GM12801 (cell line): ENCODE data around the gene STK24.

Experiments
- TF ChIP-seq, protein P1 (sequence below): IDR thresholded peaks from one replicate; pipeline ENCODE4 v1.5.1; 2011; ENCODE audit warnings: control low read depth; ENCODE audit not compliant: insufficient read length; ENCODE audit errors: extremely low read depth

Gene STK24

DNA sequence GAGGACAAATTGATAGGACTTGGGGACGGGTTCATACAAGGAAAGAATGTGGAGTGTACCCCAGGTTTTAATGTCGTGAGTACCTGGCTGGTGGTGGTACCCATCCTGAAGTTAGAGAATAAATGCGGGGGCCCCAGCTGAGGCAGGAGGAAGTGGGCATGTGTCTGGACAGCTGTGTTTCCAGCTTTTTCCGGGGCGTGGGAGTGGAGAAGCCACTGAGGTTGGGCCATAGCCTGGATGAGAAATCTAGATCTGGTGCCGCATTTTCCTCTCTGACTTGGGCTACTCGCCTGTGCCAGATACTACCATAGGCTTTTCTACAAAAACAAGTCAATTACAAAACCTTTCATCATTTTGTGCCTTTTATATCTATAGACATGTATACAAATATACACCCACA lies 147.4 kb downstream of the STK24 start:
- TF ChIP-seq, protein P1, sequence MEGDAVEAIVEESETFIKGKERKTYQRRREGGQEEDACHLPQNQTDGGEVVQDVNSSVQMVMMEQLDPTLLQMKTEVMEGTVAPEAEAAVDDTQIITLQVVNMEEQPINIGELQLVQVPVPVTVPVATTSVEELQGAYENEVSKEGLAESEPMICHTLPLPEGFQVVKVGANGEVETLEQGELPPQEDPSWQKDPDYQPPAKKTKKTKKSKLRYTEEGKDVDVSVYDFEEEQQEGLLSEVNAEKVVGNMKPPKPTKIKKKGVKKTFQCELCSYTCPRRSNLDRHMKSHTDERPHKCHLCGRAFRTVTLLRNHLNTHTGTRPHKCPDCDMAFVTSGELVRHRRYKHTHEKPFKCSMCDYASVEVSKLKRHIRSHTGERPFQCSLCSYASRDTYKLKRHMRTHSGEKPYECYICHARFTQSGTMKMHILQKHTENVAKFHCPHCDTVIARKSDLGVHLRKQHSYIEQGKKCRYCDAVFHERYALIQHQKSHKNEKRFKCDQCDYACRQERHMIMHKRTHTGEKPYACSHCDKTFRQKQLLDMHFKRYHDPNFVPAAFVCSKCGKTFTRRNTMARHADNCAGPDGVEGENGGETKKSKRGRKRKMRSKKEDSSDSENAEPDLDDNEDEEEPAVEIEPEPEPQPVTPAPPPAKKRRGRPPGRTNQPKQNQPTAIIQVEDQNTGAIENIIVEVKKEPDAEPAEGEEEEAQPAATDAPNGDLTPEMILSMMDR: no peak

DNA sequence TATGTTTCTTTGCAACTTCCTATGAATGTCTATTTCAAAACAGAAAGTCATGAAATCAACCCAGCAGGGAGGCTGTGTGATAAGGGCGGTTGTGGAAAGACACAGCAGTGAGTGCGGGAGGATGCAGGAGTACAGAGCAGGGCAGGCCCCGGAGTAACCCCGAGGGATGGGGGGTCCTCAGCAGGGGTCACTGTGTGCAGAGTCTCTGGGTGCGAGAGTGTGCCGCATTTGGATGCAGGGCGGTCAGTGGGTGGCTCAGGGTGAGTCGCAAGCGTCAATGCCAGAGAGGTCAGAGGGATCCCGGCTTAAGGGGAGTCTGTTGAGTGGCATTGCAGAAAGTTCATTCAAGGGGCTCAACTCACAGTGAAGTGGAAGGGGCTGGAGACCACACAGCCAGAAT lies 147.8 kb downstream of the STK24 start:
- TF ChIP-seq, protein P1: no peak

DNA sequence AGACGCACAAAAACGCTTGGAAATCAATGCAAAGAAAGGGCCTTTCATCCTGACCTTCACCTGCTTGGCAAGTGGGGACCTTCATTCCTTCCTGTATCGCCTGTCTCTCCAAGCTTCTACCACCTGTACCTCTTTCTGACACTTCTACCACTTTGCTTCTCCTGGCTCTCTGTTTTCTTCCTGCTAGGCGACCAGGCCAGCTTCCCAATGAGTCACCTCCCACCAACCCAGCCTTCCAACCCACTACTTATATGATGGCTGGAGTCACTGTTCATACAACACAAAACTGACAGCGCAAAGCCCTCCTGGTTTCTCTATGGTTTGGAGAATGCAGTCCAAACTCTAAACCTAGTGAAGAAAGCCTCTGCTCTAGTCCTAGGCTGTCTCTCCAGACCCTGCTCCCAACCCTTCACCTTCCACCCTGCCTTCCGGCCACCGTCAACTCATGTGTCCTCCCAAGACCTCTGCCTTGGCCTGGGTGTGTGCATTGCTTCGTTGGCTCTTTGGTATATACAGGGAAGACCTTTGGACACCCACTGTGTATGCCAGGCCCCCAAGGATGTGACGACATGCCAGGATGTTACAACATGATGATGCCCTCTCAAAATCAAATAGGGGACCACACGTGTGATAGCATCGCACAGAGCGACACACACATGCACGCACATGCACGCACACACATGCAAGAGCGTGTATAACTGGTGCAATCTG lies 148.5 kb downstream of the STK24 start:
- TF ChIP-seq, protein P1: no peak

DNA sequence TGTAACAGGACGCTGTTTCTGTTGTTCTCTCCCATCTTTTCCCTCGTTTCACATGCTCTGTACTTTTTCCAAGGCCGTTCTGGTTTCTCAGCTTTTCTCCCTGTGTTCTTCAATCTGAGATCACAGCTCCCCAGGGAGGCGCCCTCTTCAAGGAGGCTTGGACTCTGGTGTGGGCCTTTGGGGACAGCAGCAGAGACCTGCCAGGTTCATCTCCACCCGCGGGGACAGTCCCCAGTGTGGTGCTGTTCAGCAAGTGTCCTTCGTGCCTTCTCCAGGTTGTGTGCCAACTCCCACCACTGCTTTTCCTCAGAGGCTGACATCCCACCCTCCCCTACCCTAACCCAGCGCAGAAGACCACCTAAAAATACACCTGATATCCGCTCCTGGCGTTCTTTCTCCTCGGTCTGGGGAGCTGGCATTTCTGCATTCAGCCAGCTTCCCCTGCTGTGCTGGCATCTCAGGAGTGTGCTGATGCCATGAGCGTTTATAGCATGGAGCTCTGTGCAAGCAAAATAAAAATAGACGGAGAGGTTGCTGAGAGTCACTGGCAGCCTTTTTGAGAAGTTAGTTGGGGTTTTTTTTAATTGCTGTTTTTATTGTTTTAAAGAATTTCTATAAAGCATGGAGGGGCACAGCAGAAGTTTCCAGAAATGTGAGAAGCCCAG lies 149.4 kb downstream of the STK24 start:
- TF ChIP-seq, protein P1: no peak

DNA sequence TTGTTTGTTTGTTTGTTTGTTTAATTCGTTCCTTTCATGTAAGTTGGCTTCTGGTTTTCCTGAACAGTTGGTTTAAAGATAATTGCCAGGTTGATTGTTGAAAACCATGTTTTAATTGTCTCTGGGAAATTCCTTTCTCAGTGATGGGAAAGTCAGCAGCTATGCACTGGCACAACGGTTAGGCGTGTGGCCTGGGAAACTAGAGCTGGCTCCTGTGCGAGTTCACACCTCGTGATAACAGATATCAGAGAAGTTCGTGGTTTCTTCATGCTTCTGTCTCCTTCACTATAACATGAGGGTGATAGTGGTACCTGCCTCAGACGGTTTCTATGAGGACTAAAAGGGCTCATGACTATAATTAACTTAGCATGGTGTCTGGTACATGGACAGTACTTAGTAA lies 153.5 kb downstream of the STK24 start:
- TF ChIP-seq, protein P1: no peak

DNA sequence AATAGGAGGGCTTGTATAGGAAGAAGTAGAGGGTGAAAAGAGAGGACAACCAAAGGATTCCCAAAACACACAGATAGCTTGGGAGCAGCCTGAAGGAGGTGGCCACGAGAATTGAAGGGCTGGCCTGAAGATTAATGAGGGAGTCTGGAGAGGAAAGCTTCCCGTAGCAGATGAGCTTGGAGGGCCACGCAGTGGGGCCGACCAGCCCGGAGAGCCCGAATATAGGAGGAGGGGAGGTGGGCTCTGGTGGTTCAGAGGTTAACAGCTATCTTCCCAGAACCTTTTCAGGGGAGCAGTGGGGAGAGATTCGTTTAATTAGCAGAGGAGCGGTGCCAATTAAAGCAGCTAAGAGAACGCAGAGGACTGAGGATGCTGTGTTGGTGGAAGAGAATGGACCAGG lies 154.9 kb downstream of the STK24 start:
- TF ChIP-seq, protein P1: no peak

DNA sequence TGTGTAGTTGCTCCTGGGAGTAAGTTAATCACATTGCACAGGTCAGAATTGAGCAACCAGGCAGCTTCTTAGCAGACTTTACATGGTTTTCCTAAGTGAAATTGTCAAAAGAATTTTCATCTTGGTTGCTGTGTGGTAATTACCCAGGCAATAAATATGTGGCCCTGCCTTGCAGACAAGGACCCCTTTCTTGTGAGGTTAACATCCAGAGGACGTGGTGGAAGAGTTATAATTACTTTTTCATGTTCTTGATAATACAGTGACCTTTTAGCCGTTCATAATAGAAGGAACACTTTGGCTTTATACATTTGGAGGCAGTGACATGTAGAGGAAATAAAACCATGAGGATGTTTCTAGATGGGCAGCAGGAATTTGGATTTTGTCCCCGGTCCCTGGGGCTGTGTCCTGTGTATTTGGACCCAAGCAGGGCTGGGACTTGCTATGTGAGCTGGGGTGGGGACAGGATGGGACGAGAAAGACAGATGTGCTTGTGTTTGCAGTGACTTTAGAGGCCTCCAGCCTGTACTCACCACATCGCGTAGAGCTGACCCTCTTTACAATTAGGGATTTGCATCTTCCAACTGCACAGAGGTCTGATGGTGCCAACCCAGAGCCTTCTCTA lies 156.2 kb downstream of the STK24 start:
- TF ChIP-seq, protein P1: no peak
